H9 (cell line): ENCODE results near the gene FNDC3B. TPM values are rescaled to one million over a fixed set of nuclear protein-coding genes. Genes with fewer than 3 reads are reported as not detected.
A peak's percentile ranks its signal among the peaks of the same experiment; 100 is the strongest.

Source experiments
- DNase-seq: peaks from one replicate; pipeline ENCODE4 v3.0.0-alpha.2; 2017
- H2AFZ ChIP-seq: one replicate; pipeline ENCODE4 v1.6.1; 2013; ENCODE audit warnings: mild to moderate bottlenecking, low read length, control low read depth, moderate library complexity
- H2AK5ac ChIP-seq: 2 replicates; pipeline ENCODE4 v1.6.1; 2013; ENCODE audit warnings: low read length, control low read depth, mixed read lengths; ENCODE audit not compliant: insufficient read length
- H2BK120ac ChIP-seq: one replicate; pipeline ENCODE4 v1.6.1; 2013; ENCODE audit warnings: low read depth, mild to moderate bottlenecking, low read length, control low read depth, inconsistent platforms; ENCODE audit not compliant: poor library complexity, severe bottlenecking
- H2BK12ac ChIP-seq: 2 replicates; pipeline ENCODE4 v1.6.1; 2013; ENCODE audit warnings: low read length, control low read depth, mixed read lengths, low read depth; ENCODE audit not compliant: insufficient read length
- H2BK15ac ChIP-seq: 2 replicates; pipeline ENCODE4 v1.6.1; 2013; ENCODE audit warnings: low read depth, low read length, control low read depth
- H2BK20ac ChIP-seq: one replicate; pipeline ENCODE4 v1.6.1; 2013; ENCODE audit warnings: low read depth, mild to moderate bottlenecking, low read length, control low read depth, inconsistent platforms; ENCODE audit not compliant: poor library complexity, severe bottlenecking
- H2BK5ac ChIP-seq: 2 replicates; pipeline ENCODE4 v1.6.1; 2013; ENCODE audit warnings: low read length, control low read depth, mixed read lengths; ENCODE audit not compliant: insufficient read length
- H3K14ac ChIP-seq: 2 replicates; pipeline ENCODE4 v1.6.1; 2013; ENCODE audit warnings: low read length, control low read depth; ENCODE audit not compliant: insufficient read depth
- H3K18ac ChIP-seq: 2 replicates; pipeline ENCODE4 v1.6.1; 2013; ENCODE audit warnings: low read depth, mild to moderate bottlenecking, mixed read lengths, low read length, control low read depth; ENCODE audit not compliant: insufficient read length
- H3K23ac ChIP-seq: 2 replicates; pipeline ENCODE4 v1.6.1; 2013; ENCODE audit warnings: low read length, control low read depth, mixed read lengths, low read depth; ENCODE audit not compliant: insufficient read length
- H3K23me2 ChIP-seq: 2 replicates; pipeline ENCODE4 v1.6.1; 2013; ENCODE audit warnings: low read depth, mild to moderate bottlenecking, mixed read lengths, low read length, control low read depth; ENCODE audit not compliant: insufficient read length, poor library complexity, severe bottlenecking
- H3K27ac ChIP-seq: 2 replicates; pipeline ENCODE4 v1.5.1; 2013; ENCODE audit warnings: low read length, control low read depth, mixed read lengths, low read depth; ENCODE audit not compliant: insufficient read length
- H3K27me3 ChIP-seq: 2 replicates; pipeline ENCODE4 v1.6.1; 2013; ENCODE audit warnings: low read length, control low read depth, inconsistent platforms; ENCODE audit not compliant: insufficient read depth
- H3K4ac ChIP-seq: 2 replicates; pipeline ENCODE4 v1.6.1; 2013; ENCODE audit warnings: low read depth, mild to moderate bottlenecking, control low read depth, inconsistent platforms, low read length, moderate library complexity
- H3K4me1 ChIP-seq: 2 replicates; pipeline ENCODE4 v1.6.1; 2013; ENCODE audit warnings: low read length, control low read depth, inconsistent platforms; ENCODE audit not compliant: insufficient read depth
- H3K4me2 ChIP-seq: 2 replicates; pipeline ENCODE4 v1.6.1; 2013; ENCODE audit warnings: low read length, control low read depth, mixed read lengths; ENCODE audit not compliant: insufficient read length, insufficient read depth
- H3K56ac ChIP-seq: 2 replicates; pipeline ENCODE4 v1.6.1; 2013; ENCODE audit warnings: low read depth, mild to moderate bottlenecking, mixed read lengths, low read length, control low read depth; ENCODE audit not compliant: insufficient read length
- H3K79me1 ChIP-seq: 2 replicates; pipeline ENCODE4 v1.6.1; 2013; ENCODE audit warnings: low read depth, mild to moderate bottlenecking, moderate library complexity, low read length, control low read depth, inconsistent platforms; ENCODE audit not compliant: insufficient read depth, poor library complexity, severe bottlenecking
- H3K79me2 ChIP-seq: 2 replicates; pipeline ENCODE4 v1.6.1; 2013; ENCODE audit warnings: low read length, control low read depth, inconsistent platforms; ENCODE audit not compliant: insufficient read depth
- H3K9ac ChIP-seq: 2 replicates; pipeline ENCODE4 v1.6.1; 2013; ENCODE audit warnings: low read length, control low read depth, mixed read lengths; ENCODE audit not compliant: insufficient read length; ENCODE audit errors: extremely low read depth
- H3K9me3 ChIP-seq: one replicate; pipeline ENCODE4 v1.6.1; 2013; ENCODE audit warnings: low read depth, low read length, inconsistent platforms; ENCODE audit not compliant: control insufficient read depth
- H3T11ph ChIP-seq: one replicate; pipeline ENCODE4 v1.6.1; 2013; ENCODE audit warnings: mild to moderate bottlenecking, low read length, control low read depth, inconsistent platforms
- H4K20me1 ChIP-seq: one replicate; pipeline ENCODE4 v1.6.1; 2013; ENCODE audit not compliant: control insufficient read depth, insufficient read length, insufficient read depth
- H4K5ac ChIP-seq: 2 replicates; pipeline ENCODE4 v1.6.1; 2013; ENCODE audit warnings: low read depth, mild to moderate bottlenecking, mixed read lengths, low read length, control low read depth; ENCODE audit not compliant: insufficient read length
- H4K8ac ChIP-seq: replicated peaks from 2 replicates; pipeline ENCODE4 v1.6.1; 2013; ENCODE audit warnings: low read length, control low read depth, mixed read lengths, low read depth; ENCODE audit not compliant: insufficient read length
- H4K91ac ChIP-seq: 2 replicates; pipeline ENCODE4 v1.6.1; 2013; ENCODE audit warnings: low read depth, mild to moderate bottlenecking, moderate library complexity, mixed read lengths, low read length, control low read depth; ENCODE audit not compliant: insufficient read length
- H3K27ac Mint-ChIP-seq, 3 experiments: 2 replicates in 2 of 3; 3 replicates in 1 of 3; pipeline ENCODE4 v1.8.0; 2020 to 2021; ENCODE audit warnings: mixed read lengths in 3 of 3, mild to moderate bottlenecking in 1 of 3, moderate library complexity in 1 of 3
- H3K27me3 Mint-ChIP-seq: 2 replicates; pipeline ENCODE4 v1.8.0; 2021; ENCODE audit warnings: low read depth, mild to moderate bottlenecking, moderate library complexity, mixed read lengths
- H3K36me3 Mint-ChIP-seq, 3 experiments: 2 replicates in 2 of 3; 3 replicates in 1 of 3; pipeline ENCODE4 v1.8.0; 2020 to 2021; ENCODE audit warnings: low read depth in 3 of 3, mixed read lengths in 3 of 3; ENCODE audit not compliant: insufficient read depth in 1 of 3
- H3K4me1 Mint-ChIP-seq, 2 experiments: 2 replicates each; pipeline ENCODE4 v1.8.0; 2020; ENCODE audit warnings: mixed read lengths in 2 of 2
- H3K4me3 Mint-ChIP-seq, 2 experiments: 2 replicates in 1 of 2; 3 replicates in 1 of 2; pipeline ENCODE4 v1.8.0; 2020 to 2021; ENCODE audit warnings: mild to moderate bottlenecking in 2 of 2, mixed read lengths in 2 of 2, moderate library complexity in 1 of 2
- H3K9me3 Mint-ChIP-seq, 2 experiments: 2 replicates in 1 of 2; 3 replicates in 1 of 2; pipeline ENCODE4 v1.8.0; 2020; ENCODE audit warnings: mild to moderate bottlenecking in 2 of 2, mixed read lengths in 2 of 2, moderate library complexity in 1 of 2
- CTCF ChIP-seq: fragments of 200-600 bp; sonication (generic); conservative IDR thresholded peaks from 3 replicates; pipeline ENCODE4 v1.8.0; 2021; ENCODE audit warnings: antibody characterized with exemption, mild to moderate bottlenecking
- WGBS: extraction: QIAGEN DNeasy Blood & Tissue Kit; methylation state at CpG from one replicate; pipeline ENCODE4 v1.1.7; 2013; ENCODE audit warnings: missing lambda C conversion rate, low lambda C conversion rate, mixed read lengths; ENCODE audit not compliant: insufficient read length; ENCODE audit errors: extremely low coverage; 5-methylcytosine and 5-hydroxymethylcytosine counted together
- total RNA-seq: library from RNA; stranded (reverse); gene quantifications from 2 replicates; pipeline ENCODE4 v1.2.1, GENCODE V29; 2021

FNDC3B gene
- total RNA-seq, 1 experiment from 2014 or later: 43.8 TPM

- Histone ChIP-seq H3K18ac (no peak overlapping the region), H2AK5ac (no peak overlapping the region), H2AFZ (no peak overlapping the region), H3K79me1 (peaks cover 3% of the 10 kb centered on the region), H2BK5ac (no peak overlapping the region), H3K27me3 (no peaks in the 10 kb centered on the region), H3K9me3 (no peaks in the 10 kb centered on the region), H4K91ac (no peak overlapping the region), H2BK12ac (no peak overlapping the region), H4K20me1 (no peaks in the 10 kb centered on the region), H2BK20ac (no peak overlapping the region), H2BK120ac (no peak overlapping the region), H3K4ac (no peak overlapping the region), H3T11ph (no peak overlapping the region), H3K9ac (no peak overlapping the region), H3K56ac (no peak overlapping the region), H3K23ac (no peak overlapping the region), H3K14ac (no peak overlapping the region), H3K4me2 (no peak overlapping the region), H4K5ac (no peak overlapping the region), H2BK15ac (no peak overlapping the region), H3K23me2 (no peaks in the 10 kb centered on the region), H4K8ac (no peak overlapping the region), H3K79me2 (no peaks in the 10 kb centered on the region), H3K4me1 (peaks cover 3% of the 10 kb centered on the region), H3K27ac (no peak overlapping the region)
- no peaks in the 10 kb centered on the region for H3K27me3 Mint-ChIP-seq
- no peak for TF ChIP-seq CTCF
- H3K4me1 Mint-ChIP-seq: peaks cover 8 to 16% of the 10 kb centered on the region in 2 experiments
- H3K27ac Mint-ChIP-seq: peak overlapping the region in 2 of 3 experiments; percentile 0 to 15; a peak in 2 of 7 replicates
- peaks cover 27 to 38% (median 37%) of the 10 kb centered on the region in 3 experiments; a peak in 6 of 7 replicates for H3K36me3 Mint-ChIP-seq
- WGBS: no CpG with 5 or more reads among the region's 2 CpGs
- no peak overlapping the region for H3K4me3 Mint-ChIP-seq
- no peaks in the 10 kb centered on the region for H3K9me3 Mint-ChIP-seq
- DNase-seq: no peak
Observed at GRCh38 chr3:172296975-172297332, 257.6 kb downstream of the FNDC3B start.
